Measurements from ENCODE around the gene RIMBP3C. TPM values are rescaled to one million over a fixed set of nuclear protein-coding genes. Genes with fewer than 3 reads are reported as not detected.
"Not testable (repeated sequence)": the region's sequence is repeated elsewhere in the genome, so short reads cannot be mapped to it uniquely, and the experiment has no call there.

RIMBP3C gene
- total RNA-seq, 1 experiment from 2014 or later: 1.8 TPM

DNA sequence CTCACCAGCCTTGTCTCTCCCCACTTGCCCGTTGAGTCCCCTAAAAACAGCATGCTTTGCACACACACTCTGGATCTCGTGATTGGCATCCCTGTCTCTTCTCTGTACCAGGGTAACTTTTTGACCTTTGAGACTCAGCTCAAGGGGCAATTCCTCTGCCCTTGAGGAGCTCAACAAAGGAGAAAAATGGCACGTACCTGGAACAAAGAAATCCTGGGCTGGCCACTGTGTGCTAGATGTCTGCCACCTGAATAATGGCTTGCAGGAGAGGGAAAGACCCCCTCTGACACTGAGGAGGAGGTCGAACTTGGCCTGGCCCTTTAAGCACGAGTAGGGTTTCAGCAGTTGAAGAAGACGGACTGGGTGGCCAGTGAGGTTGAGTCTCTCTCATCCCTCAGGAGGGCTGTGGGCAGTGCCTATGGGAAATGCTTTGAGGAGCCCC, 22.1 kb upstream of the RIMBP3C start:
- DNase-seq (ENCODE audit: low read depth): no peak

DNA sequence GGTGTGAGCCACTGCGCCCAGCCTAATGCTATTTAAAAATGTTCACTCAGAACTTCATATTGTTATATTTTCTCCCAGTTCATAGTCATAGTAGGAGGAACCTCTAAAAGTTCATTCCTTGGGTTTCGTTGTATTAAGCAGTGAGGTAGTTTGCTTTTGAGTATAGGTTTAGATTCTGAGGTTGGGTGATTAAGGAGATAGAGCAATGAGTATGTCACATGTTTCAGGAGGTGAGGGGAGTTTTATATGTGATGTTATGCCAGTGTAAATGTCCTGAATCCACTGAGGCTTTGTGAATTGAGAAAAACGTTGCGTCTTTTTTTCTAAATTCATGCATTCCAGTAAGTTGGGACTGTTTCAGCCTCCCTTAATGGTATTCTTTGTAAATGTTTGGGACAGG, 20.4 kb upstream of the RIMBP3C start:
- DNase-seq (ENCODE audit: low read depth): no peak

DNA sequence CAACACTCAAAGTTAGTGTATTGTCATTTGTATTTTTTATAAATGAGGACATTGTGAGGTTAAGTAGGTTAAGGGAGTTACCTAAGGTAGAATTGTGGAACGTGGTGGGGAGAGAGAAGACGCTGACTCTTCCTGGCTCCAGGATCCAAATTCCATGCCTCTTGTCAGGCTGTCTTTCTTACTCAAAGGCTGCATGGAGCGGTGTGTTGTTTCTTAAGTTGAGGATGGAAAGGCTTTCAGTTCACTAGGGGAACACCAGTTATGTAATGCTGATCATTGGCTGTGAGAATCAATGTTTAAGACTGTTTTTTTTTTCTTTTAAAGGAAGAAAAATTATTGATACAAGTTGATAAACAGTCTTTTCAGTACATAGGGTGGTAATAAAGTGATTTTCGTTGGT, 19.1 kb upstream of the RIMBP3C start:
- no peak for DNase-seq (ENCODE audit: low read depth)

GRCh38 chr22:21569459-21570170, 18.4 kb upstream of the RIMBP3C start:
- no peak for DNase-seq (ENCODE audit: low read depth)

GRCh38 chr22:21569076-21569427, 17.8 kb upstream of the RIMBP3C start:
- DNase-seq (ENCODE audit: low read depth): not testable (repeated sequence)

GRCh38 chr22:21568347-21569075, 17.2 kb upstream of the RIMBP3C start:
- no peak for DNase-seq (ENCODE audit: low read depth)

- peak; percentile 75 for DNase-seq (ENCODE audit: low read depth)
Observed at GRCh38 chr22:21567456-21568346, 16.4 kb upstream of the RIMBP3C start, which contains the start of gene UBE2L3. UBE2L3 (plus strand) TSS chr22:21567714; CDS start chr22:21567745, 31 bp downstream.

GRCh38 chr22:21564411-21564810, 13.2 kb upstream of the RIMBP3C start:
- no peak for DNase-seq (ENCODE audit: low read depth)

- no peak for DNase-seq (ENCODE audit: low read depth)
Observed at GRCh38 chr22:21563912-21564311, 12.7 kb upstream of the RIMBP3C start.

DNA sequence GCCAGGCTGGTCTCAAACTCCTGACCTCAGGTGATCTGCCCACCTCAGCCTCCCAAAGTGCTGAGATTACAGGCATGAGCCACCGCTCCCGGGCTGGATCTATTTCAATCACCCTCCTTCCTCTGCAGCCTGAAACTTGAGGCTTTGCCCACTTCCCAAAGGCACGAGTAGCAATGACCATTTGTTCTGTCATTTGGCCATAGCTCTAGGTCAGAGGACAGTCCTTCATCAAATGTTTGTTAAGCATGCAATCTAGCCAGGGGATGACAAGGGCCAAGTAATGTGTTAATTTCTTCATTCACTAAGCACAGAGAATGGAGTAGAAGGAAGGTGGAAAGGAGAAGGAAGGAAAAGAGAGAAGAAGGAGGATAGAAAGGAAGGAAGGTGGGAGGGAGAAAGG, 9.4 kb upstream of the RIMBP3C start:
- not testable (repeated sequence) for DNase-seq (ENCODE audit: low read depth)

DNA sequence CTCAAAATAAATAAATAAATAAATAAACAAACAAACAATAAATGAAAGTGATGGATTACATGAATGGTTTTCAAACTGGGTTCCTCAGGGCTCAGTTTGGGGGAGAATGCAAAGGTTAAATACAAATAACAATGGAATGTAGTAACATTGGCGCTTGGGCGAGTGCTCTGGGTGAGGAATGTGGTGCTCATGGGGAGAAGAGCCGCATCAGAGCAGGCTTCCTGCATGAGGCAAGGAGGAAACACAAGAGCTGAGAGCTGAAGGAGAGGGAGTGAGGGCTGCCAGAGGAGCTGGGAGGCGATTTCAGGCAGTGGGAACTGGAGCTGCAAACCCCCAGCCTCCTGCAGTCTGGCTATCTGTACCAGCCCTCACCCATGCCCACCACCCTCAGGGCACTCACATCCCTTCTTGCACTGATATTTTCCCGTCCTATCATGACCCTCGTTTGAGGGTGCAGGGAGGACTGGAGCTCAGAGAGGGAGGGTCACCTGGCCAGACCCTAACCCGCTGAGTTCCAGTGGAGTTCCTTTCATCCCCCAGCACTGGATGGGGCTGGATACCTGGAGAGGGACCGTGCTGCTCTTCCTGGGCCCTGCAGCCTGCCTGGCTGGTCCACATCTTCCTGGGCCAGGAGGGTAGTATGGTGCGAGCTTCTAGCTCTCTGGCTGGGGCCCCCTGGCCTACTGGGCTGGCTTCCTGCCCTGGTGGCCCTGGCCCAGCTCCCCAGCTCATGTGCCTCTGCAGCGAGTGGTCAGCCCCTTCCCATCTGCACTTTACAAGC, 8.3 kb upstream of the RIMBP3C start:
- DNase-seq (ENCODE audit: low read depth): not testable (repeated sequence)

- DNase-seq (ENCODE audit: low read depth): not testable (repeated sequence)
Observed at GRCh38 chr22:21550678-21551047, 598 bp downstream of the RIMBP3C start.

GRCh38 chr22:21550008-21550677, 1.1 kb downstream of the RIMBP3C start:
- not testable (repeated sequence) for DNase-seq (ENCODE audit: low read depth)

DNA sequence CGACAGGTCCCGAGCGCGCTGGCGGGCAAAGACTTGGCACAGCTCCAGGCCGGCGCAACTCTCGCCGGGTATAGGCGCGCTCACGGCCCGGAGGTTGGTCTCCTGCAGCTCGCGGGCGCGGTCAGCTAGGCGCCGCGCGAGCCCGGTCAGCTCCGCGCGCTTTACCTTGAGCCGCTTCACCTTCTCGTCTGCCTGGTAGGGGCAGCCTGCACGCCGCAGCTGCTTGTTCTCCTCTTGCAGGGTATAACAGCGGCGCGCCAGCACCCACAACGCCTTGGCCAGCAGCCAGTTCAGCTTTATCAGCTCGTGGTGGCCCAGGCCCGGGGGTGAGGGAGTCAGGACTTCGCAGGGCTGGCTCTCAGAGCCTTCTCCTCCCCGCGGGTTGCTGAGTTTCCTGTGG, 1.7 kb downstream of the RIMBP3C start:
- not testable (repeated sequence) for DNase-seq (ENCODE audit: low read depth)

GRCh38 chr22:21544432-21545322, 6.6 kb downstream of the RIMBP3C start:
- DNase-seq (ENCODE audit: low read depth): not testable (repeated sequence)

- not testable (repeated sequence) for DNase-seq (ENCODE audit: low read depth)
Observed at GRCh38 chr22:21539862-21540261, 11.4 kb downstream of the RIMBP3C start.

DNA sequence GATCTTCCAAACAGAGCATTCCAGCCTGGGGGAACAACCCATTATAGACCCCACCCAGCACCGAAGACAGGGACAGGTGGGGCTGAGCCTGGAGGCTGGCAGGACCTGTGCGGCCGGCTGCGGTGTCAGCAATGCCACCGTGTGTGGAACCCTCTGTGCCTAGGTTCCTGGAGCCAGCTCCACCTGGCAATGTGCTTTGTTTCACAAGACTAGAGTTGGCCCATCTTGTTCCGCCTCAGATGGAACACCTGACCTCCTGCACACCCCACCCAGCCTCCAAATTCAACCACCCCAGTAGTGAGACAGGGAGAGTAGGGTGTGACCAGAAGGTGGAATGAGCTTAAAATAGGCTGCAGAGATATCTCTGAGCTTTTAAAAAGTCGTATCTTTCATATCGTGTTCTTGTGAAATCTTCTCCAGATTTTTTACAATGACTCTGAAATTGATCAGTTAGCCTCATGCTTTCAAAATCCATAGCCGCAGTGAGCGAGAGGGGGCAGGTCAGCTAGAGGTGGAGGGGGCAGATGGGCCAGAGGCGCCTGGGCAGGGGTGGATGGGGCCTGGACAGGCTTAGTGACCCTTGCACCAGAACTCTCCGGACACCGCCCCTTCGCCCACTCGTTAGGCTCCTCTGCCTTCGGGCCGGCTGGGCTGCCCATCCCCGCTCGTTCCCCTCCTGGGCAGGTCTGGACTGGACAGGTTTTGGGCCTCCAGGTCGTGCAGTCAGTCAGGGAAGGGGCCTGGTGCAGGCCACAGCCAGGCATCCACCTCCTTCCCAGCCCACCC, 18.2 kb downstream of the RIMBP3C start:
- not testable (repeated sequence) for DNase-seq (ENCODE audit: low read depth)

GRCh38 chr22:21531525-21531924, 19.7 kb downstream of the RIMBP3C start:
- DNase-seq (ENCODE audit: low read depth): not testable (repeated sequence)

Data from LHCN-M2 (cell line).